IMR-90 (cell line): ENCODE results near the gene RAB8B. TPM values are rescaled to one million over a fixed set of nuclear protein-coding genes. Genes with fewer than 3 reads are reported as not detected.

Source experiments
- ATAC-seq: fragments of 200-7000 bp; cut with Tn5 transposase; 2 replicates; pipeline ENCODE4 v1.9.1; 2020; ENCODE audit warnings: low read depth, mild to moderate bottlenecking, moderate library complexity
- BruUV-seq: library from RNA; stranded (reverse); fragments of 400-500 nt; replicated peaks from 2 replicates; lab custom pipeline; 2021; lab: Mats Ljungman, UMichigan
- CTCF ChIA-PET: fragments of 300-600 bp; formaldehyde crosslinking; extraction: SDS; loops from one replicate; lab custom pipeline; 2021; ENCODE audit warnings: antibody characterized with exemption; lab: Yijun Ruan, JAX
- POLR2A ChIA-PET: fragments of 300-600 bp; sonication (Branson Sonifier 250); formaldehyde crosslinking; loops from one replicate; lab custom pipeline; 2022; ENCODE audit warnings: antibody characterized with exemption; ENCODE audit not compliant: unreplicated experiment; lab: Charles Lee
- DNase-seq: peaks from one replicate; pipeline ENCODE4 v3.0.0; 2013
- H2AFZ ChIP-seq: replicated peaks from 2 replicates; pipeline ENCODE3; 2013; ENCODE audit warnings: low read length, mild to moderate bottlenecking; ENCODE audit not compliant: poor library complexity
- H2AK5ac ChIP-seq: 2 replicates; pipeline ENCODE4 v1.6.1; 2013; ENCODE audit warnings: low read depth, low read length, inconsistent platforms
- H2AK9ac ChIP-seq: replicated peaks from 2 replicates; pipeline ENCODE3; 2013; ENCODE audit warnings: mild to moderate bottlenecking, low read depth, low read length, moderate library complexity; ENCODE audit not compliant: poor library complexity
- H2BK120ac ChIP-seq: 2 replicates; pipeline ENCODE4 v1.6.1; 2013; ENCODE audit warnings: low read depth, low read length, inconsistent platforms
- H2BK15ac ChIP-seq: 3 replicates; pipeline ENCODE4 v1.6.1; 2013; ENCODE audit warnings: low read depth, low read length, inconsistent platforms
- H2BK20ac ChIP-seq: 2 replicates; pipeline ENCODE4 v1.6.1; 2013; ENCODE audit warnings: low read depth, mild to moderate bottlenecking, inconsistent platforms, low read length, moderate library complexity
- H2BK5ac ChIP-seq: 2 replicates; pipeline ENCODE4 v1.6.1; 2013; ENCODE audit warnings: mild to moderate bottlenecking, low read depth, low read length, inconsistent platforms; ENCODE audit not compliant: poor library complexity, severe bottlenecking
- H3K14ac ChIP-seq: replicated peaks from 2 replicates; pipeline ENCODE4 v1.6.1; 2013; ENCODE audit warnings: low read depth, low read length, inconsistent platforms
- H3K18ac ChIP-seq: 2 replicates; pipeline ENCODE4 v1.6.1; 2013; ENCODE audit warnings: low read depth, low read length, control low read depth
- H3K23ac ChIP-seq: 2 replicates; pipeline ENCODE4 v1.6.1; 2013; ENCODE audit warnings: low read depth, low read length, inconsistent platforms
- H3K27ac ChIP-seq: 2 replicates; pipeline ENCODE4 v1.5.1; 2013; ENCODE audit warnings: mild to moderate bottlenecking, control low read depth, low read length; ENCODE audit not compliant: insufficient read depth
- H3K27me3 ChIP-seq: 2 replicates; pipeline ENCODE4 v1.6.1; 2013; ENCODE audit warnings: low read length; ENCODE audit not compliant: control insufficient read depth, insufficient read depth
- H3K36me3 ChIP-seq: 2 replicates; pipeline ENCODE4 v1.6.1; 2013; ENCODE audit warnings: low read length, mixed read lengths; ENCODE audit not compliant: control insufficient read depth, insufficient read depth
- H3K4ac ChIP-seq: 2 replicates; pipeline ENCODE4 v1.6.1; 2013; ENCODE audit warnings: low read depth, low read length, inconsistent platforms
- H3K4me1 ChIP-seq: 2 replicates; pipeline ENCODE4 v1.6.1; 2013; ENCODE audit warnings: low read length, mixed read lengths; ENCODE audit not compliant: control insufficient read depth, insufficient read depth
- H3K4me2 ChIP-seq: 2 replicates; pipeline ENCODE4 v1.6.1; 2013; ENCODE audit warnings: low read depth, mild to moderate bottlenecking, control low read depth, low read length, moderate library complexity
- H3K4me3 ChIP-seq: 2 replicates; pipeline ENCODE4 v1.5.1; 2013; ENCODE audit warnings: low read depth, mild to moderate bottlenecking, control low read depth, low read length, moderate library complexity; ENCODE audit not compliant: insufficient read depth
- H3K56ac ChIP-seq: 2 replicates; pipeline ENCODE4 v1.6.1; 2013; ENCODE audit warnings: low read length, inconsistent platforms; ENCODE audit not compliant: insufficient read depth; ENCODE audit errors: extremely low read depth
- H3K79me1 ChIP-seq, 2 experiments: 2 replicates each; pipeline ENCODE4 v1.6.1; 2013; ENCODE audit warnings: low read length in 2 of 2, inconsistent platforms in 1 of 2, low read depth in 1 of 2
- H3K9ac ChIP-seq: 2 replicates; pipeline ENCODE4 v1.6.1; 2013; ENCODE audit warnings: low read depth, low read length, control low read depth
- H3K9me1 ChIP-seq: 2 replicates; pipeline ENCODE4 v1.6.1; 2013; ENCODE audit warnings: low read length, inconsistent platforms; ENCODE audit not compliant: insufficient read depth
- H3K9me3 ChIP-seq: 2 replicates; pipeline ENCODE4 v1.6.1; 2013; ENCODE audit warnings: low read length; ENCODE audit not compliant: control insufficient read depth, insufficient read depth
- H4K20me1 ChIP-seq: 2 replicates; pipeline ENCODE4 v1.6.1; 2013; ENCODE audit warnings: low read length, inconsistent platforms; ENCODE audit not compliant: insufficient read depth
- H4K5ac ChIP-seq: 2 replicates; pipeline ENCODE4 v1.6.1; 2013; ENCODE audit warnings: mild to moderate bottlenecking, low read depth, low read length, control low read depth
- H4K8ac ChIP-seq, 2 experiments: 2 replicates each; pipeline ENCODE4 v1.6.1; 2013; ENCODE audit warnings: low read depth in 2 of 2, low read length in 2 of 2, control low read depth in 1 of 2, inconsistent platforms in 1 of 2
- H4K91ac ChIP-seq: 2 replicates; pipeline ENCODE4 v1.6.1; 2013; ENCODE audit warnings: low read depth, low read length, inconsistent platforms; ENCODE audit not compliant: insufficient read depth
- BHLHE40 ChIP-seq: fragments of 150-350 bp; IDR thresholded peaks from 2 replicates; pipeline ENCODE4 v1.6.1; 2016; ENCODE audit warnings: mild to moderate bottlenecking, low read depth, low read length
- CEBPB ChIP-seq: IDR thresholded peaks from 2 replicates; pipeline ENCODE4 v1.6.1; 2012; ENCODE audit warnings: low read depth, low read length, improper control_type of control experiment
- CHD1 ChIP-seq: IDR thresholded peaks from 2 replicates; pipeline ENCODE4 v1.6.1; 2012; ENCODE audit warnings: low read depth, low read length, improper control_type of control experiment
- CTCF ChIP-seq: conservative IDR thresholded peaks from 2 replicates; pipeline ENCODE4 v1.5.1; 2012; ENCODE audit warnings: mild to moderate bottlenecking, low read depth, low read length, improper control_type of control experiment
- ELK1 ChIP-seq: fragments of 150-350 bp; IDR thresholded peaks from 2 replicates; pipeline ENCODE4 v1.6.1; 2016; ENCODE audit warnings: low read depth, mild to moderate bottlenecking, low read length, moderate library complexity, borderline replicate concordance
- FOS ChIP-seq: fragments of 150-350 bp; IDR thresholded peaks from 2 replicates; pipeline ENCODE4 v1.6.1; 2016; ENCODE audit warnings: low read depth, low read length
- MAFK ChIP-seq: IDR thresholded peaks from 2 replicates; pipeline ENCODE4 v1.6.1; 2012; ENCODE audit warnings: low read depth, low read length, improper control_type of control experiment
- MAZ ChIP-seq: IDR thresholded peaks from 2 replicates; pipeline ENCODE4 v1.6.1; 2012; ENCODE audit warnings: low read depth, mild to moderate bottlenecking, low read length, improper control_type of control experiment, moderate library complexity, borderline replicate concordance
- MXI1 ChIP-seq: IDR thresholded peaks from 2 replicates; pipeline ENCODE4 v1.6.1; 2012; ENCODE audit warnings: low read depth, mild to moderate bottlenecking, low read length, moderate library complexity, borderline replicate concordance
- NFE2L2 ChIP-seq: fragments of 150-350 bp; IDR thresholded peaks from 2 replicates; pipeline ENCODE4 v1.6.1; 2016; ENCODE audit warnings: low read depth, mild to moderate bottlenecking, low read length
- POLR2A ChIP-seq: IDR thresholded peaks from 2 replicates; pipeline ENCODE4 v1.6.1; 2012; ENCODE audit warnings: mild to moderate bottlenecking, low read depth, low read length
- RAD21 ChIP-seq: IDR thresholded peaks from 2 replicates; pipeline ENCODE4 v1.6.1; 2012; ENCODE audit warnings: low read length, improper control_type of control experiment
- RCOR1 ChIP-seq: IDR thresholded peaks from 2 replicates; pipeline ENCODE4 v1.6.1; 2012; ENCODE audit warnings: mild to moderate bottlenecking, low read length, improper control_type of control experiment; ENCODE audit not compliant: insufficient replicate concordance
- RFX5 ChIP-seq: IDR thresholded peaks from 2 replicates; pipeline ENCODE4 v1.8.0; 2012; ENCODE audit warnings: low read depth, mild to moderate bottlenecking, low read length, moderate library complexity
- SMC3 ChIP-seq: fragments of 150-350 bp; IDR thresholded peaks from 2 replicates; pipeline ENCODE4 v1.6.1; 2016; ENCODE audit warnings: low read depth, mild to moderate bottlenecking, antibody characterized with exemption, low read length, moderate library complexity
- USF2 ChIP-seq: fragments of 150-350 bp; IDR thresholded peaks from 2 replicates; pipeline ENCODE4 v1.6.1; 2017; ENCODE audit warnings: mild to moderate bottlenecking, antibody characterized with exemption, low read length, low read depth
- dilution Hi-C: fragments of 300-500 bp; cut with HindIII; formaldehyde crosslinking; loops from one replicate; pipeline ENCODE4 v1.14.3; 2018; ENCODE audit warnings: low sequenced_read_pairs; ENCODE audit not compliant: unreplicated experiment
- in situ Hi-C: fragments of 300-500 bp; cut with MboI; formaldehyde crosslinking; loops from 3 replicates; pipeline ENCODE4 v1.14.3; 2019; ENCODE audit warnings: low sequenced_read_pairs, inconsistent platforms, mixed read lengths
- intact Hi-C: fragments of 100-400 bp; cut with micrococcal nuclease; formaldehyde crosslinking; loops from 2 replicates; pipeline ENCODE4 v1.10.0; 2022
- polyA plus RNA-seq, 3 experiments: library from polyadenylated mRNA; depleted of rRNA; stranded (reverse); fragments of >200 nt; gene quantifications; 2 replicates each; pipeline ENCODE4 v1.2.3, GENCODE V29; 2012; ENCODE audit warnings: low replicate concordance in 1 of 3
- total RNA-seq: library from RNA; depleted of rRNA; stranded (reverse); fragments of >200 nt; gene quantifications from 2 replicates; pipeline ENCODE4 v1.2.3, GENCODE V29; 2012

RAB8B gene
- total and polyA plus RNA-seq, 2 of the 4 experiments (the other 2 are of a cell fraction): 19.4 to 29.4 TPM

- H2BK120ac ChIP-seq: no peak overlapping the region
- H3K4me1 ChIP-seq: peaks cover 6% of the 10 kb centered on the region
- POLR2A ChIA-PET: no interaction called here
- no peak overlapping the region for H4K91ac ChIP-seq
- H3K27me3 ChIP-seq: no peaks in the 10 kb centered on the region
- no peak overlapping the region for H3K4me3 ChIP-seq
- H2AK9ac ChIP-seq: no peak overlapping the region
- H4K8ac ChIP-seq: no peak overlapping the region
- intact Hi-C loops (no loop called here), dilution Hi-C loops (no loop called here), in situ Hi-C loops (loop anchor here (25.0 kb wide), 1 partner anchor 252 kb away; no protein-coding TSS in a partner anchor)
- H3K23ac ChIP-seq: no peak overlapping the region
- H4K20me1 ChIP-seq: no peaks in the 10 kb centered on the region
- H3K56ac ChIP-seq: no peak overlapping the region
- no peak overlapping the region for H3K9ac ChIP-seq
- 0 out of 2 replicates have a peak, but pooled peaks cover 3% of the 10 kb centered on the region for H3K9me1 ChIP-seq
- no peak overlapping the region for H2BK15ac ChIP-seq
- TF ChIP-seq USF2 (no peak), RFX5 (no peak), ELK1 (no peak), SMC3 (no peak), CEBPB (no peak), RAD21 (no peak), FOS (no peak), CHD1 (no peak), NFE2L2 (no peak), POLR2A (no peak), MAZ (no peak), MXI1 (no peak), CTCF (no peak), RCOR1 (no peak), MAFK (no peak), BHLHE40 (no peak)
- CTCF ChIA-PET: no interaction called here
- H3K27ac ChIP-seq: no peak overlapping the region
- DNase-seq: no peak
- H3K79me1 ChIP-seq: peaks cover 4 to 16% of the 10 kb centered on the region in 2 experiments
- no peak overlapping the region for H2AK5ac ChIP-seq
- H3K14ac ChIP-seq: no peak overlapping the region
- H4K5ac ChIP-seq: no peak overlapping the region
- H3K18ac ChIP-seq: no peak overlapping the region
- H3K9me3 ChIP-seq: no peaks in the 10 kb centered on the region
- H3K4ac ChIP-seq: no peak overlapping the region
- H3K36me3 ChIP-seq: no peaks in the 10 kb centered on the region
- H2BK20ac ChIP-seq: no peak overlapping the region
- no TSS peak for BruUV-seq
- no peak overlapping the region for H2BK5ac ChIP-seq
- ATAC-seq: no peak
- H3K4me2 ChIP-seq: no peak overlapping the region
- no peak overlapping the region for H2AFZ ChIP-seq
Observed at GRCh38 chr15:63160638-63161037, 28.8 kb upstream of the RAB8B start.
